ENCODE data around the gene CHRNE. TPM values are rescaled to one million over a fixed set of nuclear protein-coding genes. Genes with fewer than 3 reads are reported as not detected.
A peak's percentile ranks its signal among the peaks of the same experiment; 100 is the strongest.

CHRNE gene
- total RNA-seq, 2 experiments from 2014 or later: 0.27 to 0.32 TPM

GRCh38 chr17:4946312-4946976 lies 43.5 kb upstream of the CHRNE start:
- peaks cover 68% of the 10 kb centered on the region for H3K4me1 ChIP-seq (ENCODE audit: insufficient read depth, low read length, poor library complexity, severe bottlenecking)
- TF ChIP-seq EZH2phosphoT487 (IDR thresholded peaks at IDR 0.05; ENCODE audit: borderline replicate concordance, low read depth, low read length): no peak
- TF ChIP-seq CTCF (conservative IDR thresholded peaks at IDR 0.05; ENCODE audit: low read length): no peak
- ChIA-PET CTCF (ENCODE audit: unreplicated experiment) (no interaction called here), POLR2A (interaction anchor here (0.7 to 1.5 kb wide), 3 partner anchors 21 to 157 kb away, joined by 3 to 4 read pairs (median 3); partner anchors contain the start of gene SPAG7)
- intact Hi-C loops (cut with micrococcal nuclease; ENCODE audit: unreplicated experiment): loop anchor here (10.0 kb wide), 1 partner anchor 248 kb away; the partner anchor contains the start of gene ZNF594
- TSS peak; percentile 90 for BruUV-seq (replicated peaks)
- H3K4me3 ChIP-seq (ENCODE audit: low read depth, low read length, poor library complexity, severe bottlenecking): peak overlapping the region; percentile 100
- peaks cover 68% of the 10 kb centered on the region for H3K36me3 ChIP-seq (ENCODE audit: insufficient read depth, low read length)
- no peak overlapping the region for H2AFZ ChIP-seq (ENCODE audit: low read length)
- no peaks in the 10 kb centered on the region for H3K9me3 ChIP-seq (ENCODE audit: low read length)
- H3K9me2 ChIP-seq (ENCODE audit: insufficient read depth, low read length): no peaks in the 10 kb centered on the region
- H3K4me2 ChIP-seq (ENCODE audit: low read length): peak overlapping the region; percentile 97
- peak overlapping the region; percentile 99 for H3K27ac ChIP-seq (ENCODE audit: low read depth, low read length, poor library complexity, severe bottlenecking)
- peaks cover 64% of the 10 kb centered on the region for H3K79me2 ChIP-seq (ENCODE audit: insufficient read depth, low read depth, low read length)
- peak; percentile 23 for DNase-seq (ENCODE audit: low spot score)
- peaks cover 19% of the 10 kb centered on the region for H4K20me1 ChIP-seq (ENCODE audit: insufficient read depth, low read length)

DNA sequence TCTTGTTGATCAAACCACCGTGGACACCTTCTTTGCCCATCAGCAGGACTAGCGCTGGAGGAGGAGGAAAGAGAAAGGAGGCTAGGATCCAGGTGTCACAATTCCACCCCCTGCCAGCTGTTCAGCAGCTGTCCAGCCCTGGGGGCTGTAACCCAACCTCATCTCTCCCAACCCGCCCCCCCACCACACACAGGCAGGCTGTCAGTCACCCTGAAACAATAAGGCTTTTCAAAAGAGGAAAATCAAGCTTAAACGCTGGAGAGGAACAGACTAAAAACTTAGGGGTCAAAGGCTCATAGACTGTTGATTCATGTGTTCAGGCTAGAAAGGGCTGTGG lies 43.0 kb upstream of the CHRNE start:
- Histone ChIP-seq H3K9me3 (ENCODE audit: low read length) (no peaks in the 10 kb centered on the region), H3K79me2 (ENCODE audit: insufficient read depth, low read depth, low read length) (peaks cover 69% of the 10 kb centered on the region), H3K9me2 (ENCODE audit: insufficient read depth, low read length) (no peaks in the 10 kb centered on the region), H2AFZ (ENCODE audit: low read length) (no peak overlapping the region), H4K20me1 (ENCODE audit: insufficient read depth, low read length) (peaks cover 19% of the 10 kb centered on the region), H3K4me2 (ENCODE audit: low read length) (peak overlapping the region; percentile 97), H3K27ac (ENCODE audit: low read depth, low read length, poor library complexity, severe bottlenecking) (peak overlapping the region; percentile 99), H3K4me1 (ENCODE audit: insufficient read depth, low read length, poor library complexity, severe bottlenecking) (peaks cover 66% of the 10 kb centered on the region), H3K4me3 (ENCODE audit: low read depth, low read length, poor library complexity, severe bottlenecking) (peak overlapping the region; percentile 100), H3K36me3 (ENCODE audit: insufficient read depth, low read length) (peaks cover 73% of the 10 kb centered on the region)
- intact Hi-C loops (cut with micrococcal nuclease; ENCODE audit: unreplicated experiment): loop anchor here (10.0 kb wide), 1 partner anchor 249 kb away; the partner anchor contains the start of gene ZNF594
- BruUV-seq (replicated peaks): no TSS peak
- TF ChIP-seq EZH2phosphoT487 (IDR thresholded peaks at IDR 0.05; ENCODE audit: borderline replicate concordance, low read depth, low read length): no peak
- TF ChIP-seq CTCF (conservative IDR thresholded peaks at IDR 0.05; ENCODE audit: low read length): no peak
- POLR2A ChIA-PET: interaction anchor here (1.5 kb wide), 1 partner anchor 41 kb away, joined by 3 read pairs; no protein-coding TSS in a partner anchor
- CTCF ChIA-PET (ENCODE audit: unreplicated experiment): no interaction called here
- DNase-seq (ENCODE audit: low spot score): no peak

All from OCI-LY7 (cell line).